Activated CD8-positive, alpha-beta T cell treated with anti-CD3 and anti-CD28 coated beads, Interleukin-2, amount 10 ng/mL, durations not matched to agents 7 days and 5 days (primary cell): Measurements from ENCODE around the gene NLRP8. TPM values are rescaled to one million over a fixed set of nuclear protein-coding genes. Genes with fewer than 3 reads are reported as not detected.
"Not testable (repeated sequence)": the region's sequence is repeated elsewhere in the genome, so short reads cannot be mapped to it uniquely, and the experiment has no call there.

Source experiments
- ATAC-seq: fragments of 150-1000 bp; cut with Tn5 transposase; one replicate; pipeline ENCODE4 v1.10.0; 2021; ENCODE audit warnings: moderate library complexity
- CTCF ChIA-PET: fragments of 350-600 bp; sonication (Branson Sonifier 250); formaldehyde crosslinking; loops from one replicate; lab custom pipeline; 2021; ENCODE audit warnings: antibody characterized with exemption; lab: Charles Lee
- POLR2A ChIA-PET: fragments of 350-600 bp; sonication (Branson Sonifier 250); formaldehyde crosslinking; loops from one replicate; lab custom pipeline; 2021; ENCODE audit warnings: antibody characterized with exemption; lab: Charles Lee
- DNase-seq: peaks from one replicate; pipeline ENCODE4 v3.0.0-alpha.2; 2020
- H3K27ac Mint-ChIP-seq: one replicate; pipeline ENCODE4 v1.8.0; 2021; ENCODE audit warnings: mild to moderate bottlenecking, mixed read lengths
- H3K27me3 Mint-ChIP-seq: one replicate; pipeline ENCODE4 v1.8.0; 2021; ENCODE audit warnings: low read depth, mixed read lengths
- H3K36me3 Mint-ChIP-seq: one replicate; pipeline ENCODE4 v1.8.0; 2021; ENCODE audit warnings: low read depth, mixed read lengths
- H3K4me1 Mint-ChIP-seq: one replicate; pipeline ENCODE4 v1.8.0; 2021; ENCODE audit warnings: low read depth, mixed read lengths
- H3K4me3 Mint-ChIP-seq: one replicate; pipeline ENCODE4 v1.8.0; 2021; ENCODE audit warnings: mild to moderate bottlenecking, mixed read lengths
- H3K9me3 Mint-ChIP-seq: one replicate; pipeline ENCODE4 v1.8.0; 2022; ENCODE audit warnings: mixed read lengths; ENCODE audit not compliant: insufficient read depth
- total RNA-seq, 2 experiments: library from RNA; stranded (reverse); gene quantifications; one replicate each; pipeline ENCODE4 v1.2.3, GENCODE V29; 2021

The NLRP8 gene
- total RNA-seq, 2 experiments from 2014 or later, result not detected

- no peak overlapping the region for H3K4me3 Mint-ChIP-seq
- CTCF ChIA-PET, result no interaction called here
- POLR2A ChIA-PET, result no interaction called here
Observed at GRCh38 chr19:55985254-55985653, 37.6 kb downstream of the NLRP8 start.

GRCh38 chr19:55986487-55986886 is 38.9 kb downstream of the NLRP8 start, which contains the start of gene NLRP5:
TSS of gene NLRP5 (plus strand) at chr19:55986775.
- no peaks in the 10 kb centered on the region for H3K4me1 Mint-ChIP-seq
- no peaks in the 10 kb centered on the region for H3K36me3 Mint-ChIP-seq
- no peak within 1 kb of the TSS for H3K4me3 Mint-ChIP-seq
- no peak within 1 kb of the TSS for H3K27ac Mint-ChIP-seq
- H3K9me3 Mint-ChIP-seq, result peaks cover 14% of the 10 kb centered on the region
- POLR2A ChIA-PET, result interaction anchor here (0.6 kb wide), 1 partner anchor 690 kb away, joined by 4 read pairs; no protein-coding TSS in a partner anchor
- no peak for DNase-seq
- CTCF ChIA-PET, result no interaction called here
- ATAC-seq, result no peak
- H3K27me3 Mint-ChIP-seq, result no peaks in the 10 kb centered on the region

More at GRCh38 chr19:55985254-55985653, 37.6 kb downstream of the NLRP8 start:
- ATAC-seq (no peak), DNase-seq (no peak)
- Mint-ChIP-seq H3K4me1 (no peaks in the 10 kb centered on the region), H3K27ac (no peak overlapping the region), H3K9me3 (peaks cover 16% of the 10 kb centered on the region), H3K27me3 (no peaks in the 10 kb centered on the region), H3K36me3 (no peaks in the 10 kb centered on the region)

- no peaks in the 10 kb centered on the region for H3K27me3 Mint-ChIP-seq
- POLR2A ChIA-PET, result no interaction called here
- no peaks in the 10 kb centered on the region for H3K4me1 Mint-ChIP-seq
- ATAC-seq (no peak), DNase-seq (no peak)
- no peaks in the 10 kb centered on the region for H3K36me3 Mint-ChIP-seq
- CTCF ChIA-PET, result no interaction called here
- H3K9me3 Mint-ChIP-seq, result peaks cover 10% of the 10 kb centered on the region
- H3K27ac Mint-ChIP-seq, result no peak overlapping the region
- H3K4me3 Mint-ChIP-seq, result no peak overlapping the region
Observed at GRCh38 chr19:55990831-55991230, 43.2 kb downstream of the NLRP8 start.

GRCh38 chr19:55993492-55993891 is 45.9 kb downstream of the NLRP8 start:
- Mint-ChIP-seq H3K4me3 (no peak overlapping the region), H3K4me1 (no peaks in the 10 kb centered on the region), H3K9me3 (peaks cover 10% of the 10 kb centered on the region), H3K27ac (no peak overlapping the region), H3K27me3 (no peaks in the 10 kb centered on the region), H3K36me3 (no peaks in the 10 kb centered on the region)
- ATAC-seq (no peak), DNase-seq (no peak)
- POLR2A ChIA-PET, result no interaction called here
- CTCF ChIA-PET, result no interaction called here

GRCh38 chr19:56014765-56015164 is 67.1 kb downstream of the NLRP8 start:
- no peaks in the 10 kb centered on the region for H3K4me1 Mint-ChIP-seq
- no peak overlapping the region for H3K27ac Mint-ChIP-seq
- ATAC-seq (no peak), DNase-seq (no peak)
- H3K9me3 Mint-ChIP-seq, result peaks cover 18% of the 10 kb centered on the region
- ChIA-PET POLR2A (no interaction called here), CTCF (no interaction called here)
- H3K4me3 Mint-ChIP-seq, result no peak overlapping the region
- H3K27me3 Mint-ChIP-seq, result no peaks in the 10 kb centered on the region
- H3K36me3 Mint-ChIP-seq, result no peaks in the 10 kb centered on the region

GRCh38 chr19:56015756-56016155 is 68.1 kb downstream of the NLRP8 start:
- CTCF ChIA-PET, result no interaction called here
- Mint-ChIP-seq H3K9me3 (peaks cover 18% of the 10 kb centered on the region), H3K4me3 (no peak overlapping the region), H3K27me3 (no peaks in the 10 kb centered on the region), H3K4me1 (no peaks in the 10 kb centered on the region), H3K36me3 (no peaks in the 10 kb centered on the region), H3K27ac (no peak overlapping the region)
- POLR2A ChIA-PET, result no interaction called here
- no peak for ATAC-seq
- DNase-seq, result no peak

GRCh38 chr19:56019325-56019724 is 71.7 kb downstream of the NLRP8 start:
- DNase-seq, CTCF ChIA-PET, ATAC-seq, H3K27ac Mint-ChIP-seq, H3K4me3 Mint-ChIP-seq, H3K27me3 Mint-ChIP-seq, H3K36me3 Mint-ChIP-seq, POLR2A ChIA-PET, H3K4me1 Mint-ChIP-seq: not testable (repeated sequence)
- H3K9me3 Mint-ChIP-seq, result peaks cover 18% of the 10 kb centered on the region

- peaks cover 18% of the 10 kb centered on the region for H3K9me3 Mint-ChIP-seq
- POLR2A ChIA-PET, H3K27me3 Mint-ChIP-seq, DNase-seq, H3K36me3 Mint-ChIP-seq, H3K4me1 Mint-ChIP-seq, H3K27ac Mint-ChIP-seq, ATAC-seq, CTCF ChIA-PET, H3K4me3 Mint-ChIP-seq: not testable (repeated sequence)
Observed at GRCh38 chr19:56020355-56020975, 72.8 kb downstream of the NLRP8 start.

GRCh38 chr19:56026769-56027168 is 79.1 kb downstream of the NLRP8 start:
- no peaks in the 10 kb centered on the region for H3K27me3 Mint-ChIP-seq
- no peaks in the 10 kb centered on the region for H3K4me1 Mint-ChIP-seq
- no peaks in the 10 kb centered on the region for H3K36me3 Mint-ChIP-seq
- H3K27ac Mint-ChIP-seq, result no peak overlapping the region
- ATAC-seq (no peak), DNase-seq (no peak)
- ChIA-PET POLR2A (no interaction called here), CTCF (no interaction called here)
- H3K4me3 Mint-ChIP-seq, result no peak overlapping the region
- H3K9me3 Mint-ChIP-seq, result peaks cover 6% of the 10 kb centered on the region

Other genes starting within 250 kb of the NLRP8 start
- gene NLRP9, start 209.4 kb upstream of the NLRP8 start, total RNA-seq, result not detected
- gene RFPL4A, start 188.7 kb upstream of the NLRP8 start, total RNA-seq, result not detected
- not detected for gene RFPL4AL1, start 178.7 kb upstream of the NLRP8 start, total RNA-seq
- not detected for gene NLRP11, start 115.8 kb upstream of the NLRP8 start, total RNA-seq
- gene NLRP4, start 111.3 kb upstream of the NLRP8 start, total RNA-seq, result not detected
- not detected for gene NLRP13, start 15.5 kb upstream of the NLRP8 start, total RNA-seq
- gene NLRP5, start 38.9 kb downstream of the NLRP8 start, total RNA-seq, result not detected
- 10 to 100 TPM; 30.4 to 31.3 TPM for gene ZNF787, start 173.5 kb downstream of the NLRP8 start, total RNA-seq
- 10 to 100 TPM; 29.3 to 30.1 TPM for gene ZNF444, start 193.5 kb downstream of the NLRP8 start, total RNA-seq
- gene GALP, start 228.2 kb downstream of the NLRP8 start, total RNA-seq, result not detected
- gene ZSCAN5B, start 250.0 kb downstream of the NLRP8 start, total RNA-seq, result not detected